Thymus (tissue), 11 donors: ENCODE measurements around the gene FAM184B. TPM values are rescaled to one million over a fixed set of nuclear protein-coding genes. Genes with fewer than 3 reads are reported as not detected.
A peak's percentile ranks its signal among the peaks of the same experiment; 100 is the strongest.
"Not testable (repeated sequence)": the region's sequence is repeated elsewhere in the genome, so short reads cannot be mapped to it uniquely, and the experiment has no call there.

Source experiments
- DNase-seq, 9 donors: peaks; one replicate each; pipeline ENCODE4 v3.0.0-alpha.2; 2013; ENCODE audit warnings: low spot score in 9 of 9, low read depth in 6 of 9, missing footprints in 1 of 9
- H3K27ac ChIP-seq, 2 donors: one replicate each; pipeline ENCODE4 v1.5.1; 2013; ENCODE audit warnings: control low read depth in 1 of 2, low read depth in 1 of 2, low read length in 1 of 2, mild to moderate bottlenecking in 1 of 2, moderate library complexity in 1 of 2
- H3K27me3 ChIP-seq, 2 donors: one replicate each; pipeline ENCODE4 v1.5.1; 2013; ENCODE audit warnings: low read length in 1 of 2; ENCODE audit not compliant: control insufficient read depth in 2 of 2, insufficient read depth in 1 of 2
- H3K36me3 ChIP-seq, 2 donors: one replicate each; pipeline ENCODE4 v1.5.1; 2013; ENCODE audit warnings: low read length in 1 of 2, mild to moderate bottlenecking in 1 of 2, moderate library complexity in 1 of 2; ENCODE audit not compliant: control insufficient read depth in 2 of 2, insufficient read depth in 2 of 2
- H3K4me1 ChIP-seq, 2 donors: one replicate each; pipeline ENCODE4 v1.5.1; 2013; ENCODE audit warnings: low read length in 2 of 2; ENCODE audit not compliant: control insufficient read depth in 2 of 2, insufficient read depth in 2 of 2
- H3K4me3 ChIP-seq, 2 donors: one replicate each; pipeline ENCODE4 v1.5.1; 2013; ENCODE audit warnings: low read length in 2 of 2, control low read depth in 1 of 2, mild to moderate bottlenecking in 1 of 2
- H3K9me3 ChIP-seq, 2 donors: one replicate each; pipeline ENCODE4 v1.5.1; 2013; ENCODE audit warnings: low read length in 1 of 2, mild to moderate bottlenecking in 1 of 2; ENCODE audit not compliant: control insufficient read depth in 2 of 2, insufficient read depth in 1 of 2
- WGBS: extraction: QIAGEN DNeasy Blood & Tissue Kit; methylation state at CpG from one replicate; pipeline ENCODE4 v1.1.7; 2013; 5-methylcytosine and 5-hydroxymethylcytosine counted together
- polyA plus RNA-seq: library from polyadenylated mRNA; stranded (reverse); fragments of 200-250 nt; gene quantifications from one replicate; pipeline ENCODE4 v1.2.3, GENCODE V29; 2013
- total RNA-seq: library from RNA; stranded (reverse); fragments of 120-200 nt; gene quantifications from one replicate; pipeline ENCODE4 v1.2.4, GENCODE V29; 2013
- donor health status: healthy.

The FAM184B gene
- total and polyA plus RNA-seq, 2 donors, result 0.05 to 0.09 TPM

DNA sequence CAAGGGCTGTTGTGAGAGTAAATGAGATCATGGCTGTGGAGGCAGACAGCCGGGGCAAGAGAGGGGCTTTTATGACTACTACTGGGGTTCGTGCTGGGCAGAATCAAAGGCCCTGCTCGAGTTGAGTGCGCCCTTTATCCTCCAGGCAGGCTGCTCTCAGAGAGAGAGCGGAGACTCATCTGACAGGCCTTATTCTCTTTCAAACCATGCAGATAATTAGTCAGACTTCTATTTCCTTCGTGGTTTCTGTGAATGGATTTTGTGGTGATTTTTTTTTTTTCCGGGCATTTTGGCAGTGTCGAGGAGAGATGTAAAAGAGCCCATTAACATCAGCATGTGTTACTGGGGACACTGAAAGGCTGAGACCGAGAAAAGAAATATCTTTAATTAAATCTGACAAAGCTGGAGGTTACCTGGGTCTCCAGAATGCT is 93.4 kb downstream of the FAM184B start:
- DNase-seq, result no peak
- H3K36me3 ChIP-seq, result no peaks in the 10 kb centered on the region
- no peaks in the 10 kb centered on the region for H3K27me3 ChIP-seq
- 55% methylated on average over 9 of the region's 9 CpGs for WGBS
- no peak overlapping the region for H3K4me3 ChIP-seq
- no peaks in the 10 kb centered on the region for H3K4me1 ChIP-seq
- no peaks in the 10 kb centered on the region for H3K9me3 ChIP-seq
- H3K27ac ChIP-seq, result no peak overlapping the region

DNA sequence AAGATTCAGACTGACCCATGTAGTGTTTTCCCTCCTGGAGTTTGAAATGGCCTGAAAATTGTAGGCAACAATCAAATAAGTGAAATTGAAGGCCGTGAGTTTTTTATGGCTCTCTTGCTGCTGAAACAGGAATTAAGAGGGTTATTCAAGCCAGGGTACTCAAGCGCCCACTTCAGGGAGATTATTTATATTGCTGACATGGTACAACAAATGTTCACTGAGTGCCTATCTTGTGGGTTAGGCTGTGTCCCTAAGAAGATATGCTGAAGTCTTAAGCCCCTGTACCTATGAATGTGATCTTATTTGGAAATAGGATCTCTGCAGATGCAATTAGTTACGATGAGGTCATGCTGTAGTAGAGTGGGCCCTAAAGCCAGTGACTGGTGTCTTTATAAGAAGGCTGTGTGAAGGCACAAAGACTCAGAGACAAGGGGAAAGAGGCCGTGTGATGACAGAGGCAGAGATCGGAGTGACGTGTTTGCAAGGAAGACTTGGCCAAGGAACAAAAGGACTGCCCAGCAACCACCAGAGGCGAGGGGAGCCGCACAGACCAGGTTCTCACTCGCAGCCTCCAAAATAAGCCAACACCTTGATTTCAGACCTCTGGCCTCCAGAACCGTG is 94.1 kb downstream of the FAM184B start:
- WGBS, result 96% methylated on average over 10 of the region's 10 CpGs
- Histone ChIP-seq H3K4me3 (no peak overlapping the region), H3K9me3 (no peaks in the 10 kb centered on the region), H3K36me3 (no peaks in the 10 kb centered on the region), H3K27me3 (no peaks in the 10 kb centered on the region), H3K27ac (no peak overlapping the region), H3K4me1 (no peaks in the 10 kb centered on the region)
- DNase-seq, result no peak

DNA sequence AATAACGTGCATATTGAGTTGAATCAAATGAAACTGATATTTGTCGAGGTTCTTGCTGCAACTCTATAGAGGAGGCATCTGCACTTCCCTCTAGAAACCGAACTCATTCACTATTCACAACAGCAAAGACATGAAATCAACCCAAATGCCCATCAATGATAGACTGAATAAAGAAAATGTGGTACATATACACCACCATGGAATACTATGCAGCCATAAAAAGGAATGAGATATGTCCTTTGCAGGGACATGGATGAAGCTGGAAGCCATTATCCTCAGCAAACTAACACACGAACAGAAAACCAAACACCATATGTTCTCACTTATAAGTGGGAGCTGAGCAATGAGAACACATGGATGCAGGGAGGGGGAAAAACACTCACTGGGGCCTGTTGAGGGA is 96.8 kb downstream of the FAM184B start:
- WGBS, result 94% methylated on average over 4 of the region's 4 CpGs
- H3K4me3 ChIP-seq, H3K4me1 ChIP-seq, H3K9me3 ChIP-seq, H3K27me3 ChIP-seq, H3K36me3 ChIP-seq, H3K27ac ChIP-seq, DNase-seq: not testable (repeated sequence)

DNA sequence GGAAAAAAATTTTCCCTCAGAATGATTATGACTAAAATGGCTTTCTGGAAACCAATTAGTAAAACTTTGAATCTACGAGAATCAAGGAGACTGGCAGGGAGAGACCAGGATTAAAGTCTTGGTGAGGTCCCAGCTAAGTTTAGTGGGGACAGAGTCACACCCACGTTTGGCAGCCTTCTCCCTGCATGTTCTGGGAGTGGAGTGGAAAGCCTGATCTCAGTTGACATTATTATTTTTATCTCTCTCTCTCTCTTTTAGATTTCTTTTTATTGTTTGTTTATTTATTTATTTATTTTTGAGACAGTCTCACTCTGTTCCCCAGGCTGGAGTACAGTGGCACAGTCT is 99.2 kb downstream of the FAM184B start:
- no peaks in the 10 kb centered on the region for H3K4me1 ChIP-seq
- 81% methylated on average over 2 of the region's 2 CpGs for WGBS

DNA sequence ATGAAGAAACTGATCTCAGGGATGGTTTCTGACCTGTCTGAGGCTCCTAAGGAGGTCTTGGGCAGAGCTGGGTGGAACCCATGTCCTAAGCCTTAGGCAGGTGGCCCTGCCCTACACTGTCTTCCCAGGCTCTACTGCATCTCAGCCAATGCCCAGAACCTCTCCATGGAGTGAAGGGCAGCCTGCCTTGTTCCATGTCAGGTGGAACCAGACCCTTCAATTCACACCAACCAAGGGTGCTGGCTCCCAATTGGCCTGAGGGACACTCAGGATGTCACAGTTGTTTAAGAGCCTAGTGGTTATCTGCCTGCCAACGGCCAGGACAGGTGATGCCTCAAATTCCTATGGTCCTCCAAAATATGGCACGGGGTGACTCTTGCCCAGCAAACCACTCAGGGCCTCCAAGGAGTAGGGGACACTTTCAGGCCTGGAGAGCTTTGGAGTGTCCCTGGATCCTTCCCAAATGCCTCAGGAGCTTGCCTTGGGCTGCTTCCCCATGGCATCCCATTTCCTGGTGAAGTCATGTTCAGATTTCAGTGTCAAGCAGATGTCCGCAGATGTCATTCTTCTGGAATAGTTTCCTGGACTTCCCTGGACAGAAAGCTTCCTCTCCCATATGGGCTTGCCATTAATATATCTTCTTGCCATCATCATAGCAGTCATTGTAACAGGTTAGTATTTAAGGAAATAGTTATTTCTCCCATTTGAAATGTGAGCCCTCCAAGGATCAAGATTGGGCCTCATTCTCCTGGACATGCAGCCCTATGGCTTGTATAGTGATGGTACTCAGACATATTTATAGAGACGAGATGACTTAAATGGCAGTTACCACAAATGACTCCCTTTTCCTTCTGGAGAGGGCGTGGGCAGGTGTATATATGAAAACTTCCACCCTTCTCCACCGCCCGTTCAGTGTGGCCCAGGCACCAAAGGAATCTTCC is 99.9 kb downstream of the FAM184B start:
- 91% methylated on average over 7 of the region's 7 CpGs for WGBS
- Histone ChIP-seq H3K27ac (no peak overlapping the region), H3K36me3 (no peaks in the 10 kb centered on the region), H3K27me3 (no peaks in the 10 kb centered on the region), H3K4me3 (no peak overlapping the region), H3K9me3 (peaks cover 0 to 4% of the 10 kb centered on the region in 2 donors), H3K4me1 (no peaks in the 10 kb centered on the region)
- no peak for DNase-seq

More for the DNA sequence above, 99.2 kb downstream of the FAM184B start:
- Histone ChIP-seq H3K4me3 (no peak overlapping the region), H3K36me3 (no peaks in the 10 kb centered on the region), H3K27ac (no peak overlapping the region), H3K9me3 (peaks cover 0 to 4% of the 10 kb centered on the region in 2 donors), H3K27me3 (no peaks in the 10 kb centered on the region)
- DNase-seq, result no peak

DNA sequence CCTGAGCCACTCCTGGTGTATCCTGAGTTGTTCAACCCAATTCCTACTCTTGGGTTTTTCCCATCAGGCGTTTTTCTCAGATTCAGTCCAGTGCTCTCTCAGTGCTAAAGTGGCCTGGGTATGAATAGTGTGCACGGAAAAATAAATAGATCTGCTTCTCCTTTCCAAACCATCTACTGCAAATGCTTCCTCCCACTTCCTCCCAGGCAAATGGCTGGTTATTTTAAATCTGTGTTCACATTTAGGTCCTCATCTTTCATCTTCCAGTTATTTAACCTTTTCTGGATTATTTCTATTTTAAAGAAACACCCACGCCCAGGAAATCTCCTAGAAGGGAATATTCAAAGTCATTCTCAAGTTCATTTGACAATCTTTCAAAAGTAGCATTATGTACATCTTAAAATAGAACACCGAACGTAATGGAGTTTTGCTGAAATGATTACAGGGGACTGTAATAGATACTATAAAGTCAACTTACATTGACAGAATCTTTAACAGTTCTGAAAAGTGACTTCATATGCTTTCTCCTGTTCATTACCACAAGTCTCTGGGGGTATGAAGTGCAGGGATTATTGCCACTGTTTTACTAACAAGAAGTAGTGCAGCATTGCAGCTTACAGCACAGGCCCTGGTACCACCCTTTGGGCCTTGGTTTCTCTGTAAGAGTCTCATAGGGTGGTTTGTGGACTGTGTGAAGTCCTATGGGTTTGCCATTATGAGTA is 100.7 kb downstream of the FAM184B start:
- H3K36me3 ChIP-seq, result no peaks in the 10 kb centered on the region
- no peak for DNase-seq
- H3K27me3 ChIP-seq, result no peaks in the 10 kb centered on the region
- WGBS, result 67% methylated on average over 5 of the region's 5 CpGs
- no peak overlapping the region for H3K4me3 ChIP-seq
- H3K4me1 ChIP-seq, result no peaks in the 10 kb centered on the region
- H3K9me3 ChIP-seq, result peaks cover 0 to 4% of the 10 kb centered on the region in 2 donors
- no peak overlapping the region for H3K27ac ChIP-seq

DNA sequence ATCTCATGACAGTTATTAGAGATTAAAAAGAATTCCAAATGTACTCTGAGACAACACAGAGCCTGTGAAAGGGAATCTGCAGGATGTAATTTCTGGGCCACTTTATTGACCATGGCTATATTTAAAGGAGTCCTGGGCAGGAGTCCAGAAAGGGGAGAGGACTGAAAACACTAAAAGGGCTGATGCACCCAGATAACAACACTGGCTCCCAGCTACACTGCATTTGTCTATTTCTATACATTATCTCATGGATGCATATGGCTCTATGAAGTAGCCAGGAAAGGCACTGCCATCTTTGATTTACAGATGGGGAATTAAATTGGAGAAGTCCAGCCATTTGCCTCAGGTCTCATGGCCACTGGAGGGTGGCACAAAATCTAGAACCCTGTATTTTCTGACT is 111.0 kb downstream of the FAM184B start:
- H3K4me3 ChIP-seq, result no peak overlapping the region
- no peaks in the 10 kb centered on the region for H3K9me3 ChIP-seq
- no peaks in the 10 kb centered on the region for H3K36me3 ChIP-seq
- H3K4me1 ChIP-seq, result no peaks in the 10 kb centered on the region
- H3K27ac ChIP-seq, result no peak overlapping the region
- DNase-seq, result no peak
- no peaks in the 10 kb centered on the region for H3K27me3 ChIP-seq

DNA sequence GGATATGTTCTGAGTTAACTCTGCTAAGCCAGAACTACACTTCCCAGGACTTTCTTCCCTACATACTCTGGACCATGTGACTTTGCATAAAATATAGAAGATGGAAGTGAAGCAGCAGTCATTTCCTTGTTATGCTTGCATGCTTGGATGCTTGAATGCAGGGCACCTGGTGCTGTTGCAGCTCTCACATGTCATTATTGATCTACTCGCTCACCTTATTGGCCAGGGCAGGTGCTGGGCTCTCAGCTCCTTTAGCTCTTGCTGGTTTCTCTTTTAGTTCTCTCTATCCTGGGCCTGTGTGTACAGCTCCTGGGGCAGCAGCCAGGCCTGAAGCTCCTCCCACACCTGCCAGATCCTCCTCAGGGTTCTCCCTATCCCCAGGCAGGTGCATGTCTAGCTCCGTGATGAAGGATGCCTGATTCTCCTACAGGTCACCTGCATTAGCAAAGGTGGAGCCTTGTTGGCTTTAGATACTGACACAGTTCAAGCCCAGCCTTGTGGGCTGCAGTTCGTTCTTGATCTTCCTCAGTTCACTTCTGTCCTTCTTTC is 113.7 kb downstream of the FAM184B start:
- no peaks in the 10 kb centered on the region for H3K4me1 ChIP-seq
- WGBS, result 91% methylated on average over 3 of the region's 3 CpGs
- peak in 1 of 9 donors; percentile 2 for DNase-seq

DNA sequence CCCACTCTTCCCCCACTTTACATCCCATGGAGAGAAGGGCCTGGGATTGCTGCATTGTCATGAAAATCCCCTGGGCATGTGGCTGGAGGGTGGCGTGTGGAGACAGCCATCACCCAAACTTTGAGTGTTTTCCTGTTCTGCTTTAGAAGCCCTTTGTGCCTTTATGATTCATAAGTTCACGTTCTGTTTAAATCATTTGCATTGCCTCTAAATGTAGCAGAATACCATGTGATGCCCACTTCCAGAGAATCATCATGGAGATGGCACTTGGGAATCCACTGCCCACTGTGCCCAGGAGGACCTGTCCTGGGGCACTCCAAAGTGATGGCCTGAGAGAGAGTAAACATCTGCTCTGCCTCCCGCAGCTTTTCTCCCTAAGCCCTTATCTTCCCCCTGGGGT is 114.2 kb downstream of the FAM184B start:
- no peaks in the 10 kb centered on the region for H3K36me3 ChIP-seq
- no peaks in the 10 kb centered on the region for H3K27me3 ChIP-seq
- no peak overlapping the region for H3K4me3 ChIP-seq
- no peak overlapping the region for H3K27ac ChIP-seq
- H3K4me1 ChIP-seq, result no peaks in the 10 kb centered on the region
- no peaks in the 10 kb centered on the region for H3K9me3 ChIP-seq
- DNase-seq, result no peak
- WGBS, result 92% methylated on average over 3 of the region's 3 CpGs

More for the DNA sequence above, 113.7 kb downstream of the FAM184B start:
- H3K27me3 ChIP-seq, result no peaks in the 10 kb centered on the region
- no peaks in the 10 kb centered on the region for H3K9me3 ChIP-seq
- no peak overlapping the region for H3K4me3 ChIP-seq
- H3K27ac ChIP-seq, result no peak overlapping the region
- no peaks in the 10 kb centered on the region for H3K36me3 ChIP-seq
